Rectal smooth muscle tissue (tissue), 1 donor: ENCODE results near the gene RBM15.
A peak's percentile ranks its signal among the peaks of the same experiment; 100 is the strongest.

Experiments
- H3K27ac ChIP-seq: one replicate; pipeline ENCODE4 v1.7.0; 2013; ENCODE audit warnings: low read depth, low read length, inconsistent platforms
- H3K27me3 ChIP-seq: one replicate; pipeline ENCODE4 v1.7.0; 2013; ENCODE audit warnings: low read length; ENCODE audit not compliant: control insufficient read depth, insufficient read depth
- H3K36me3 ChIP-seq: one replicate; pipeline ENCODE4 v1.7.0; 2013; ENCODE audit warnings: low read length; ENCODE audit not compliant: control insufficient read depth, insufficient read depth
- H3K4me1 ChIP-seq: one replicate; pipeline ENCODE4 v1.7.0; 2013; ENCODE audit warnings: low read length; ENCODE audit not compliant: control insufficient read depth, insufficient read depth
- H3K4me3 ChIP-seq: one replicate; pipeline ENCODE4 v1.7.0; 2013; ENCODE audit warnings: low read length
- H3K9ac ChIP-seq: one replicate; pipeline ENCODE4 v1.7.0; 2013; ENCODE audit warnings: low read length

Gene RBM15

GRCh38 chr1:110326826-110327225 lies 12.4 kb upstream of the RBM15 start:
- Histone ChIP-seq H3K9ac (no peak overlapping the region), H3K27me3 (no peaks in the 10 kb centered on the region), H3K4me3 (no peak overlapping the region), H3K27ac (no peak overlapping the region), H3K4me1 (no peaks in the 10 kb centered on the region), H3K36me3 (no peaks in the 10 kb centered on the region)

DNA sequence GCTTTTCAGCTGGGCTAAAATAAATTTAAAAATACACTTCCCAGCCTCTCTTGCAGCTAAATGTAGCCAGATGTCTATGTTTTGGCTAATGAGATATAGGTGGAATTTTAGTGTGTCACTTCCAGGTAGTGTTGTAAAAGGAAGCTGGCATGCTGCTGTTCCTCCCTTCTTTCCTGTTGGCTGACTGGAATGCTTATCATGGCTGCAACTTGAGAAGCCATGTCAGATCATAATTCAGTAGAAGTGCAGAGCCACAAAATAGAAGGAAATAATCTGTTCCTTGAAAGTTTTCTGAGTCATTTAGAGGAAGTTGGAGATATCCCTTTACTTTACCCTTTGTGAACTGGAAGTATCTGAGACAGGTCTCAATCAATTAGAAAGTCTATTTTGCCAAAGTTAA lies 10.9 kb upstream of the RBM15 start:
- H3K4me1 ChIP-seq = no peaks in the 10 kb centered on the region
- H3K4me3 ChIP-seq = no peak overlapping the region
- no peaks in the 10 kb centered on the region for H3K27me3 ChIP-seq
- H3K9ac ChIP-seq = no peak overlapping the region
- no peak overlapping the region for H3K27ac ChIP-seq
- no peaks in the 10 kb centered on the region for H3K36me3 ChIP-seq

GRCh38 chr1:110328700-110329099 lies 10.5 kb upstream of the RBM15 start:
- no peaks in the 10 kb centered on the region for H3K4me1 ChIP-seq
- H3K36me3 ChIP-seq = no peaks in the 10 kb centered on the region
- H3K27ac ChIP-seq = no peak overlapping the region
- H3K9ac ChIP-seq = no peak overlapping the region
- no peak overlapping the region for H3K4me3 ChIP-seq
- H3K27me3 ChIP-seq = no peaks in the 10 kb centered on the region

DNA sequence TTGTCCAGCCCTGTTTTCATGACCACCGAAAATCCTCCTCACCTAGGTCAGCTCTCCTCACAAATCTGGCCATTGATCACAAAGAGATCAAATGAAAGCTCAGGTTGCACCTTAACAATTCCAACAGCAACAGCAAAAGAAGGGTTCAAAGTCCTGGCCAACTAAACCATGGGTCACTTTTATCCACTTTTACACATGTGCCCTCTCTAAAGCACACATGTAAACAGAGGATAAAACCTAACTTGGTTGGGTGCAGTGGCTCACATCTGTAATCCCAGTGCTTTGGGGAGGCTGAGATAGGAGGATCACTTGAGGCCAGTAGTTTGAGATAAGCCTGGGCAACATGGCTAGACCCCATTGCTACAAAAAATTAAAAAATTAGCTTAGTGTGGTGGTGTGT lies 3.9 kb upstream of the RBM15 start:
- Histone ChIP-seq H3K9ac (no peak overlapping the region), H3K36me3 (no peaks in the 10 kb centered on the region), H3K4me1 (peaks cover 4% of the 10 kb centered on the region), H3K27ac (no peak overlapping the region), H3K27me3 (no peaks in the 10 kb centered on the region), H3K4me3 (no peak overlapping the region)

- no peak overlapping the region for H3K27ac ChIP-seq
- no peak overlapping the region for H3K4me3 ChIP-seq
- no peak overlapping the region for H3K9ac ChIP-seq
- H3K27me3 ChIP-seq = no peaks in the 10 kb centered on the region
- peaks cover 6% of the 10 kb centered on the region for H3K4me1 ChIP-seq
- H3K36me3 ChIP-seq = peaks cover 7% of the 10 kb centered on the region
Measured at GRCh38 chr1:110336300-110337039, 2.7 kb upstream of the RBM15 start.

DNA sequence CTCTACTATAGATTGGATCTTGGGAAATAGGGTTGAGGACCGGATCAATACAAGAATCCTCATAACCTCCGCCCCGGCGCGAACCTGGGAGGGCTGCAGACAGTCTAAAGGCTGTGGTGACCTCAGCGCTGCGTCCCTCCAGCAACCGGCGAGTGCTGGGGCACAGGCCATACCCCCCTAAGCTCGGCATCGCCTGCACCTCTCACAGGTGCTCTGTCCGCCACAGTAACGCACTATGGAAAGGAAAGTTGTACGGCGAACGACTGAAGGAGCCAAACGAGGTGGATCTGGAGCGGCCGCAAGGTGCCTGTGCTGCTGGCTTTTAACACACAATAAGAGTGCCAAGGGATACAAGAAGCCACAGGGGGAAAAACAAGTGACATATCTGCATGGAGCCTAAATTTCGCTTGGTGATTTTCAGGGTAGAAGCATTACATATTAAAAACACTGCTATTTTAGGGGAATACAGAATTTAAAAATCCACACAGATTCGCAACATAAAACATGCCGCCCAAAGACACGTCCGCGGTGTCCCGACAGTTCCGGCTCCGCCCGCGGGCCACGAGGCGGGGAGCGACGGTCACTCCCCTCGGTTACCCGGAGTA lies 1.4 kb upstream of the RBM15 start:
- Histone ChIP-seq H3K27me3 (no peaks in the 10 kb centered on the region), H3K9ac (peak overlapping the region; percentile 91), H3K36me3 (peaks cover 9% of the 10 kb centered on the region), H3K27ac (peak overlapping the region; percentile 100), H3K4me3 (peak overlapping the region; percentile 90), H3K4me1 (peaks cover 17% of the 10 kb centered on the region)

DNA sequence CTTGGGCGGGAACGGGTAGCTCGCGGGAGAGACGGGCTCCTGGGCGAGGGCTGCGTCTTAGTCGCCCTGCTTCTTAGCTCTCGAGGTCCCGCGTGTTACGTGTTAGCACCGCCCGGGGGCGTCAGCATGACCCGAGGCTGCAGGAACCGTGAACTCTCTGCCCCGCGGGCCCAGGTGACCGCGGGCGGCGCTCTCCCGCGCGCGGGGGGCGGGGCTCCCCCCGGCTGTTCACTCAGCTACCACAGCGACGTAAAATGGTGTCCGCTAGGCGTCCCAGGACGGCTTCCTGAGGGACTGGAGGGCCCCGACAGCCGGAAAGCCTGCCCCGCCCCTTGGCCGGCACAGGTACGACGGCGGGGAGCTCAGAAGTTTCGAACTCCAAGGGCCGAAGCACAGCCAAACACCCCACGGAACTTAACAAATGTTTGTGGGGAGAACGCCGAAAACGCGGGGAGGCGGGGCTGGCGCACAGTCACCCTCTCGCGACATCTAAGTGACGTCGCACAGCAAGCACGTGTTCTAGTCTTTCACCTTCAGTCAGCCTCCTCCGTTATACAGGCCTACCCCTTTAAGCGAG lies 780 bp upstream of the RBM15 start:
- H3K4me3 ChIP-seq = peak overlapping the region; percentile 90
- H3K36me3 ChIP-seq = peaks cover 9% of the 10 kb centered on the region
- H3K27ac ChIP-seq = peak overlapping the region; percentile 100
- peak overlapping the region; percentile 91 for H3K9ac ChIP-seq
- H3K4me1 ChIP-seq = peaks cover 19% of the 10 kb centered on the region
- no peaks in the 10 kb centered on the region for H3K27me3 ChIP-seq

- Histone ChIP-seq H3K27ac (peak overlapping the region; percentile 86), H3K27me3 (no peaks in the 10 kb centered on the region), H3K9ac (peak overlapping the region; percentile 88), H3K4me3 (peak overlapping the region; percentile 99), H3K36me3 (peaks cover 9% of the 10 kb centered on the region), H3K4me1 (peaks cover 19% of the 10 kb centered on the region)
Measured at GRCh38 chr1:110339407-110340206, 430 bp downstream of the RBM15 start.

DNA sequence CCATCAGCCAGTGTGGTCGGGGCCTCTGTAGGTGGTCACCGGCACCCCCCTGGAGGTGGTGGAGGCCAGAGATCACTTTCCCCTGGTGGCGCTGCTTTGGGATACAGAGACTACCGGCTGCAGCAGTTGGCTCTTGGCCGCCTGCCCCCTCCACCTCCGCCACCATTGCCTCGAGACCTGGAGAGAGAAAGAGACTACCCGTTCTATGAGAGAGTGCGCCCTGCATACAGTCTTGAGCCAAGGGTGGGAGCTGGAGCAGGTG lies 961 bp downstream of the RBM15 start:
- Histone ChIP-seq H3K4me1 (peaks cover 19% of the 10 kb centered on the region), H3K9ac (peak overlapping the region; percentile 88)

DNA sequence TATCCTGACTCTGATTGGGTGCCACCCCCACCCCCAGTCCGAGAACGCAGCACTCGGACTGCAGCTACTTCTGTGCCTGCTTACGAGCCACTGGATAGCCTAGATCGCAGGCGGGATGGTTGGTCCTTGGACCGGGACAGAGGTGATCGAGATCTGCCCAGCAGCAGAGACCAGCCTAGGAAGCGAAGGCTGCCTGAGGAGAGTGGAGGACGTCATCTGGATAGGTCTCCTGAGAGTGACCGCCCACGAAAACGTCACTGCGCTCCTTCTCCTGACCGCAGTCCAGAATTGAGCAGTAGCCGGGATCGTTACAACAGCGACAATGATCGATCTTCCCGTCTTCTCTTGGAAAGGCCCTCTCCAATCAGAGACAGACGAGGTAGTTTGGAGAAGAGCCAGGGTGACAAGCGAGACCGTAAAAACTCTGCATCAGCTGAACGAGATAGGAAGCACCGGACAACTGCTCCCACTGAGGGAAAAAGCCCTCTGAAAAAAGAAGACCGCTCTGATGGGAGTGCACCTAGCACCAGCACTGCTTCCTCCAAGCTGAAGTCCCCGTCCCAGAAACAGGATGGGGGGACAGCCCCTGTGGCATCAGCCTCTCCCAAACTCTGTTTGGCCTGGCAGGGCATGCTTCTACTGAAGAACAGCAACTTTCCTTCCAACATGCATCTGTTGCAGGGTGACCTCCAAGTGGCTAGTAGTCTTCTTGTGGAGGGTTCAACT lies 2.1 kb downstream of the RBM15 start:
- H3K4me3 ChIP-seq = no peak overlapping the region
- no peak overlapping the region for H3K9ac ChIP-seq
- H3K36me3 ChIP-seq = peaks cover 9% of the 10 kb centered on the region
- H3K27me3 ChIP-seq = no peaks in the 10 kb centered on the region
- no peak overlapping the region for H3K27ac ChIP-seq
- H3K4me1 ChIP-seq = peaks cover 19% of the 10 kb centered on the region

More for the DNA sequence above, 961 bp downstream of the RBM15 start:
- peak overlapping the region; percentile 86 for H3K27ac ChIP-seq
- H3K36me3 ChIP-seq = peaks cover 9% of the 10 kb centered on the region
- H3K27me3 ChIP-seq = no peaks in the 10 kb centered on the region
- H3K4me3 ChIP-seq = peak overlapping the region; percentile 99

DNA sequence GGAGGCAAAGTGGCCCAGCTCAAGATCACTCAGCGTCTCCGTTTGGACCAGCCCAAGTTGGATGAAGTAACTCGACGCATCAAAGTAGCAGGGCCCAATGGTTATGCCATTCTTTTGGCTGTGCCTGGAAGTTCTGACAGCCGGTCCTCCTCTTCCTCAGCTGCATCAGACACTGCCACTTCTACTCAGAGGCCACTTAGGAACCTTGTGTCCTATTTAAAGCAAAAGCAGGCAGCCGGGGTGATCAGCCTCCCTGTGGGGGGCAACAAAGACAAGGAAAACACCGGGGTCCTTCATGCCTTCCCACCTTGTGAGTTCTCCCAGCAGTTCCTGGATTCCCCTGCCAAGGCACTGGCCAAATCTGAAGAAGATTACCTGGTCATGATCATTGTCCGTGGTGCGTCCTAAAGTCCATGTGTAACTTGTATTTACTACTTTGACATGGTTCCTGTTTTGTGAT lies 2.7 kb downstream of the RBM15 start:
- Histone ChIP-seq H3K27ac (no peak overlapping the region), H3K4me3 (no peak overlapping the region), H3K36me3 (peaks cover 9% of the 10 kb centered on the region), H3K27me3 (no peaks in the 10 kb centered on the region), H3K9ac (no peak overlapping the region), H3K4me1 (peaks cover 19% of the 10 kb centered on the region)

- Histone ChIP-seq H3K9ac (no peak overlapping the region), H3K4me1 (peaks cover 19% of the 10 kb centered on the region)
Measured at GRCh38 chr1:110343249-110343648, 4.1 kb downstream of the RBM15 start.

More at GRCh38 chr1:110343249-110343648, 4.1 kb downstream of the RBM15 start:
- H3K36me3 ChIP-seq = peaks cover 9% of the 10 kb centered on the region
- no peaks in the 10 kb centered on the region for H3K27me3 ChIP-seq
- no peak overlapping the region for H3K4me3 ChIP-seq
- H3K27ac ChIP-seq = no peak overlapping the region
